GM12873 (cell line): ENCODE data around the gene PTPRK.
A peak's percentile ranks its signal among the peaks of the same experiment; 100 is the strongest.

ENCODE experiments used
- CTCF ChIP-seq: IDR thresholded peaks from 2 replicates; pipeline ENCODE4 v1.5.1; 2012; ENCODE audit warnings: low read depth, mild to moderate bottlenecking, moderate library complexity, low read length, control low read depth; ENCODE audit not compliant: insufficient read depth; ENCODE audit errors: missing control alignments

PTPRK gene

GRCh38 chr6:128520436-128521281, at the start of gene PTPRK:
Gene PTPRK (minus strand): TSS chr6:128520599. CDS start chr6:128520358, 241 bp downstream.
- peak; percentile 23 for TF ChIP-seq CTCF

GRCh38 chr6:128567029-128567428, 46.6 kb upstream of the PTPRK start:
- no peak for TF ChIP-seq CTCF

GRCh38 chr6:128560966-128561365, 40.6 kb upstream of the PTPRK start:
- TF ChIP-seq CTCF = no peak

GRCh38 chr6:128558924-128559323, 38.5 kb upstream of the PTPRK start:
- no peak for TF ChIP-seq CTCF

- no peak for TF ChIP-seq CTCF
Observed at GRCh38 chr6:128558021-128558420, 37.6 kb upstream of the PTPRK start.

- no peak for TF ChIP-seq CTCF
Observed at GRCh38 chr6:128557081-128557480, 36.7 kb upstream of the PTPRK start.

- TF ChIP-seq CTCF = no peak
Observed at GRCh38 chr6:128554302-128554701, 33.9 kb upstream of the PTPRK start.
